Caco-2 (cell line): ENCODE measurements around the gene CD151. TPM values are rescaled to one million over a fixed set of nuclear protein-coding genes. Genes with fewer than 3 reads are reported as not detected.

Experiments used
- BruUV-seq: library from RNA; stranded (reverse); fragments of 400-500 nt; replicated peaks from 2 replicates; lab custom pipeline; 2021; lab: Mats Ljungman, UMichigan
- CTCF ChIA-PET: fragments of 300-600 bp; sonication (Branson Sonifier 250); formaldehyde crosslinking; loops from one replicate; lab custom pipeline; 2022; ENCODE audit warnings: antibody characterized with exemption; lab: Charles Lee
- POLR2A ChIA-PET: fragments of 300-600 bp; sonication (Branson Sonifier 250); formaldehyde crosslinking; loops from one replicate; lab custom pipeline; 2022; ENCODE audit warnings: antibody characterized with exemption; lab: Charles Lee
- DNase-seq, 2 experiments: peaks; one replicate each; pipeline versions ENCODE4 v3.0.0 to v3.0.0-alpha.2; 2020 to 2022
- H3K27me3 ChIP-seq: replicated peaks from 2 replicates; pipeline ENCODE4 v1.6.0; 2011; ENCODE audit warnings: low read length; ENCODE audit not compliant: control insufficient read depth, insufficient read depth
- H3K36me3 ChIP-seq: 2 replicates; pipeline ENCODE4 v1.5.1; 2011; ENCODE audit warnings: low read length; ENCODE audit not compliant: control insufficient read depth, insufficient read depth
- H3K4me1 ChIP-seq: fragments of 250-450 bp; sonication (Bioruptor Pico); 2 replicates; pipeline ENCODE4 v1.5.1; 2020; ENCODE audit warnings: mild to moderate bottlenecking
- H3K4me3 ChIP-seq: 2 replicates; pipeline ENCODE4 v1.5.1; 2011; ENCODE audit warnings: low read depth, mild to moderate bottlenecking, control low read depth, low read length
- H3K9me3 ChIP-seq: fragments of 250-450 bp; sonication (Bioruptor Pico); 2 replicates; pipeline ENCODE4 v1.5.1; 2020; ENCODE audit warnings: mild to moderate bottlenecking, moderate library complexity
- H3K27ac Mint-ChIP-seq: one replicate; pipeline ENCODE4 v1.8.0; 2022; ENCODE audit warnings: mixed read lengths; ENCODE audit not compliant: unreplicated experiment
- H3K27me3 Mint-ChIP-seq: one replicate; pipeline ENCODE4 v1.8.0; 2022; ENCODE audit warnings: mixed read lengths; ENCODE audit not compliant: insufficient read depth, unreplicated experiment
- H3K36me3 Mint-ChIP-seq: one replicate; pipeline ENCODE4 v1.8.0; 2022; ENCODE audit warnings: mild to moderate bottlenecking, mixed read lengths; ENCODE audit not compliant: insufficient read depth, unreplicated experiment
- H3K4me1 Mint-ChIP-seq: one replicate; pipeline ENCODE4 v1.8.0; 2022; ENCODE audit warnings: low read depth, mixed read lengths; ENCODE audit not compliant: unreplicated experiment
- H3K4me3 Mint-ChIP-seq: one replicate; pipeline ENCODE4 v1.8.0; 2022; ENCODE audit warnings: mild to moderate bottlenecking, moderate library complexity, mixed read lengths; ENCODE audit not compliant: unreplicated experiment
- H3K9me3 Mint-ChIP-seq: one replicate; pipeline ENCODE4 v1.8.0; 2022; ENCODE audit warnings: mixed read lengths; ENCODE audit not compliant: unreplicated experiment
- CTCF ChIP-seq, 2 experiments: fragments of 200-600 bp in 1 of 2; IDR thresholded peaks; 1 replicate in 1 of 2; 2 replicates in 1 of 2; pipeline versions ENCODE4 v1.5.1 to v1.8.0; 2011 to 2022; ENCODE audit warnings: antibody characterized with exemption in 1 of 2, control low read depth in 1 of 2, inconsistent platforms in 1 of 2, low read depth in 1 of 2, low read length in 1 of 2, mild to moderate bottlenecking in 1 of 2, moderate library complexity in 1 of 2; ENCODE audit not compliant: insufficient read depth in 1 of 2, severe bottlenecking in 1 of 2, unreplicated experiment in 1 of 2
- intact Hi-C: fragments of 100-400 bp; cut with micrococcal nuclease; formaldehyde crosslinking; loops from one replicate; pipeline ENCODE4 v1.10.0; 2022; ENCODE audit not compliant: unreplicated experiment
- total RNA-seq: library from RNA; stranded (reverse); gene quantifications from 2 replicates; pipeline ENCODE4 v1.2.3, GENCODE V29; 2022

Gene CD151
- total RNA-seq, 1 experiment from 2014 or later, result 268 TPM

DNA sequence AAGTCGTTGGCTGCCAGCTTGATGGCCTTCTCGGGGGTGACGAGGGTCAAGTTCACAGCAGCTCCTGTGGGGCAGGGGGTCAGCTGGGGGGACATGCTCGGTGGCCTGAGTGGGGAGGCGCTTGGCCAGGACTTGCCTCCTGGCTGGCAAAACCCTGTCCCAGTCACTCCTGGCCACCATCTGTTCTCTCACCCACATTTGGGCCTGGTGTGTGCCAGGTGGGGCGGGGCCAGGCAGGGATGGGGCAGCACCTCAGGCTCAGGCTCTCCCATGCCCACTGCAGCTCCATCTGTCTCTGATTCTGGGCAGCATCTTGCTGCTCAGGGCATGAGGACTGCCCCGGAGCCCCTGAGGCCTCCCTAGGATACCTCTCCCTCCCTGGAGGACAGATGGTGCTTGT lies 39.2 kb upstream of the CD151 start:
- Mint-ChIP-seq H3K27ac (no peak overlapping the region), H3K27me3 (no peaks in the 10 kb centered on the region), H3K4me1 (no peaks in the 10 kb centered on the region), H3K4me3 (no peak overlapping the region), H3K9me3 (no peaks in the 10 kb centered on the region), H3K36me3 (peaks cover 17% of the 10 kb centered on the region)
- ChIA-PET CTCF (no interaction called here), POLR2A (interaction anchor here (0.5 to 1.5 kb wide), 2 partner anchors 15 to 26 kb away, joined by 5 to 8 read pairs; partner anchors contain the start of gene PNPLA2)
- H3K27me3 ChIP-seq, result no peaks in the 10 kb centered on the region
- H3K9me3 ChIP-seq, result no peaks in the 10 kb centered on the region
- DNase-seq, result no peak
- no peaks in the 10 kb centered on the region for H3K36me3 ChIP-seq
- H3K4me1 ChIP-seq, result peaks cover 9% of the 10 kb centered on the region
- no TSS peak for BruUV-seq
- no peak overlapping the region for H3K4me3 ChIP-seq
- TF ChIP-seq CTCF (IDR thresholded peaks at IDR 0.05; ENCODE audit: insufficient read depth in 1 of 2, low read depth in 1 of 2, low read length in 1 of 2, severe bottlenecking in 1 of 2, unreplicated experiment in 1 of 2), result no peak
- intact Hi-C loops, result no loop called here

- Mint-ChIP-seq H3K4me3 (no peak overlapping the region), H3K9me3 (no peaks in the 10 kb centered on the region), H3K4me1 (no peaks in the 10 kb centered on the region), H3K27ac (no peak overlapping the region), H3K27me3 (no peaks in the 10 kb centered on the region), H3K36me3 (peaks cover 17% of the 10 kb centered on the region)
- Histone ChIP-seq H3K4me1 (peaks cover 9% of the 10 kb centered on the region), H3K36me3 (no peaks in the 10 kb centered on the region), H3K9me3 (no peaks in the 10 kb centered on the region), H3K27me3 (no peaks in the 10 kb centered on the region), H3K4me3 (no peak overlapping the region)
- no peak for DNase-seq
- intact Hi-C loops, result no loop called here
- ChIA-PET CTCF (no interaction called here), POLR2A (interaction anchor here (0.5 to 1.5 kb wide), 2 partner anchors 16 to 25 kb away, joined by 5 to 8 read pairs; partner anchors contain the start of gene PNPLA2)
- no TSS peak for BruUV-seq
- no peak for TF ChIP-seq CTCF (IDR thresholded peaks at IDR 0.05; ENCODE audit: insufficient read depth in 1 of 2, low read depth in 1 of 2, low read length in 1 of 2, severe bottlenecking in 1 of 2, unreplicated experiment in 1 of 2)
Measured at GRCh38 chr11:794013-794765, 38.6 kb upstream of the CD151 start.

GRCh38 chr11:794766-795633 lies 37.8 kb upstream of the CD151 start:
- Mint-ChIP-seq H3K9me3 (no peaks in the 10 kb centered on the region), H3K4me1 (no peaks in the 10 kb centered on the region), H3K27me3 (no peaks in the 10 kb centered on the region), H3K4me3 (no peak overlapping the region), H3K27ac (no peak overlapping the region), H3K36me3 (peaks cover 17% of the 10 kb centered on the region)
- TF ChIP-seq CTCF (IDR thresholded peaks at IDR 0.05; ENCODE audit: insufficient read depth in 1 of 2, low read depth in 1 of 2, low read length in 1 of 2, severe bottlenecking in 1 of 2, unreplicated experiment in 1 of 2), result no peak
- POLR2A ChIA-PET, result no interaction called here
- H3K4me3 ChIP-seq, result no peak overlapping the region
- CTCF ChIA-PET, result no interaction called here
- no peaks in the 10 kb centered on the region for H3K36me3 ChIP-seq
- no peaks in the 10 kb centered on the region for H3K9me3 ChIP-seq
- H3K27me3 ChIP-seq, result no peaks in the 10 kb centered on the region
- intact Hi-C loops, result no loop called here
- H3K4me1 ChIP-seq, result peaks cover 9% of the 10 kb centered on the region
- DNase-seq, result no peak
- BruUV-seq, result no TSS peak
